GM12873 (cell line): ENCODE data around the gene GPX3.

ENCODE experiments used
- TF ChIP-seq, protein P1 (sequence below): IDR thresholded peaks from 2 replicates; pipeline ENCODE4 v1.5.1; 2012; ENCODE audit warnings: low read depth, mild to moderate bottlenecking, moderate library complexity, low read length, control low read depth; ENCODE audit not compliant: insufficient read depth; ENCODE audit errors: missing control alignments

GPX3 gene

DNA sequence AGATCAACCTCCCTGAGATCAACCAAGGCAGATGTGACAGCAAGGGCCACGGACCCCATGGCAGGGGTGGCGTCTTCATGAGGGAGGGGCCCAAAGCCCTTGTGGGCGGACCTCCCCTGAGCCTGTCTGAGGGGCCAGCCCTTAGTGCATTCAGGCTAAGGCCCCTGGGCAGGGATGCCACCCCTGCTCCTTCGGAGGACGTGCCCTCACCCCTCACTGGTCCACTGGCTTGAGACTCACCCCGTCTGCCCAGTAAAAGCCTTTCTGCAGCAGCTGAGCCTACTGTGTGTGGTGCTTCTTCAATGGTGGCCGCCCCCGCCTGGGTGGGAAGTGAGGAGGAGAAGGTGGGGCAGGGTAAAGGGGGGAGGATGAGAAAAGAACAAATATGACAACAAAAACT is 8.3 kb downstream of the GPX3 start:
- TF ChIP-seq, protein P1, sequence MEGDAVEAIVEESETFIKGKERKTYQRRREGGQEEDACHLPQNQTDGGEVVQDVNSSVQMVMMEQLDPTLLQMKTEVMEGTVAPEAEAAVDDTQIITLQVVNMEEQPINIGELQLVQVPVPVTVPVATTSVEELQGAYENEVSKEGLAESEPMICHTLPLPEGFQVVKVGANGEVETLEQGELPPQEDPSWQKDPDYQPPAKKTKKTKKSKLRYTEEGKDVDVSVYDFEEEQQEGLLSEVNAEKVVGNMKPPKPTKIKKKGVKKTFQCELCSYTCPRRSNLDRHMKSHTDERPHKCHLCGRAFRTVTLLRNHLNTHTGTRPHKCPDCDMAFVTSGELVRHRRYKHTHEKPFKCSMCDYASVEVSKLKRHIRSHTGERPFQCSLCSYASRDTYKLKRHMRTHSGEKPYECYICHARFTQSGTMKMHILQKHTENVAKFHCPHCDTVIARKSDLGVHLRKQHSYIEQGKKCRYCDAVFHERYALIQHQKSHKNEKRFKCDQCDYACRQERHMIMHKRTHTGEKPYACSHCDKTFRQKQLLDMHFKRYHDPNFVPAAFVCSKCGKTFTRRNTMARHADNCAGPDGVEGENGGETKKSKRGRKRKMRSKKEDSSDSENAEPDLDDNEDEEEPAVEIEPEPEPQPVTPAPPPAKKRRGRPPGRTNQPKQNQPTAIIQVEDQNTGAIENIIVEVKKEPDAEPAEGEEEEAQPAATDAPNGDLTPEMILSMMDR: no peak

DNA sequence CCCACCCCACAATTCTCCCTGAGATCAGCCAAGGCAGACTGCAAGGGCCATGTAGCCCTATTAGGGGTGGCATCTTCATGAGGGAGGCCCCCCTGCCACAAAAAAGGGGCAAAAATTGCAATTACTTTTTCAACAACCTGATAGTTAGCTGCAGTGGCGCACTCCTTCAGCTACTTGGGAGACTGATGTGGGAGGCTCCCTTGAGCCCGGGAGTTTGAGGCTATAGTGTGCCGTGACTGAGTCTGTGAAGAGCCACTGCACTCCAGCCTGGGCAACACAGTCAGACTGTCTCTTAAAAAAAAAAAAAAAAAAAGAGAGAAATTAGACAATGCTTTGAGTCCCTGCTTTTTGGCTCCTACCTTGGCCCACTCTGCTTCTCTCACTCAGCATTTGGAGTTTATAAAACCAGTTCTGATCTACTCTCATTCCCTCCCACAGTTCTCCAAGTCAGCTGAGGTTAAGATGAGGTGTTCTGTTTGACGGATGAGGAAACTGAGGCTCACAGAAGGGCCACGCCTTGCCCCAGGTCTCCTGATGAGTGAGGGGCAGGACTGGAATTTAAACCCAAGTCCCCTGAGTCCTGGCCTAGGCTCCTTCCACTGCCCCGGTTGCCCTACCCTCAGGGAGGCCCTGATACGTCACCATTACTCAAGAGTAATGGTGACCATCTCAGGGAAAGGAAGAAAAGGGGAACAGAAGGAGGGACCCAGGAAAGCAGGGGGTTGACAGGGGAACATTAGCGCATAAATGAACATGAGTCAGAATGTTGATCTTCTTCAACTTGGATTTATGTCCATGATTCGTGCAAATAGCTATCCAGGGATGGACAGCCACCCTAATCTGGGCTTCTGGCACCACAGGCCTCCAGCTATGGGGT is 9.0 kb downstream of the GPX3 start:
- TF ChIP-seq, protein P1: no peak

DNA sequence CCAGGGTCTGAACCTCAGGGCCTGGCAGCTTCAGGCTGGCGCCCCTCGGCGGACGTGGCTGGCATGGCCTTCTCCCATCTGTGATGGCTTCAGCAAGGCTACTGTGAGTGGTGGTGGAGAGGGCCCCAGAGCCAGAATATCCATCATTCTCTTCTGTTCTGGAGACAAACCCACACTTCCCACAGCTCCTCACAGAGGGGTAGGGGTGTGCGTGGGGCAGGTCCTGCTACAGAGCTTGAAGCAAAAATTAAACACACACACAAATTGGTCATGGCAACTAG is 9.6 kb downstream of the GPX3 start:
- TF ChIP-seq, protein P1: no peak

DNA sequence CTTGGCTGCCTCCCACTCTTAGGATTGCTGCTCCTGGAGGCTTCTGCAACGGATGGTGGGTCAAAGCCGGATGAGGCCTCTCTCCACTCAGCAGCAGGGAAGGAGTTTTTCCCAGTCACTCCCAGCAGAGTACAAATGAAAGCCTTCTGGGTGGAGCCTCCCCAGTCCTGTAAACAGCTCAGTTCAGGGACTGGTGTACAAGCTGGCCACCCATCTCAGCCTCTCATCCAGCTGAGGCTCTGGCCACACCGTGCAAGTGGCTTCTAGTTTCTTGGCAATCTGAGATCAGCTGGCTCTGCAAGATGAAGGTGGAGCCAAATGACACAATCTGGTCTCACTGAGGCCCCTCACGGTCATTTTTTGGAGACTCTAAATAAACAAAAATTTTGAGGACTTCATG is 10.0 kb downstream of the GPX3 start:
- TF ChIP-seq, protein P1: no peak

DNA sequence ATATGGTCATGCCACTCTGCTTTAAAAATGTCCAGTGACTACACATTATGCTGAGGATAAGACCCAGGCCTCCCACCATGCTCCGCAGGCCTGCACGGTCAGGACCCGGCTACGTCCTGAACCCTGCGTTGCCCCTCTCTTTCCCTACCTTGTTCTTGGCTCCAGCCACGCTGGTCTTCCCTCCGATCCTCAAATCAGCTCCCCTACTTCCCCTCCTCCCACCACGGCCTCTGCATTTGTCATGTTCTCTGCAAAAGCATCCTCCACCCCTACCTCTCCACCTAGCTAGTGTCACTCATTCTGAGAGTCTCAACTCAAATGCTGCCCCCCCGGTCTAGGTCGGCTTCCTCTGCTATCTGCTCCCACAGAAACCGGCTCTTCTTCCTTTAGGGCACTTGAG is 11.2 kb downstream of the GPX3 start:
- TF ChIP-seq, protein P1: no peak

DNA sequence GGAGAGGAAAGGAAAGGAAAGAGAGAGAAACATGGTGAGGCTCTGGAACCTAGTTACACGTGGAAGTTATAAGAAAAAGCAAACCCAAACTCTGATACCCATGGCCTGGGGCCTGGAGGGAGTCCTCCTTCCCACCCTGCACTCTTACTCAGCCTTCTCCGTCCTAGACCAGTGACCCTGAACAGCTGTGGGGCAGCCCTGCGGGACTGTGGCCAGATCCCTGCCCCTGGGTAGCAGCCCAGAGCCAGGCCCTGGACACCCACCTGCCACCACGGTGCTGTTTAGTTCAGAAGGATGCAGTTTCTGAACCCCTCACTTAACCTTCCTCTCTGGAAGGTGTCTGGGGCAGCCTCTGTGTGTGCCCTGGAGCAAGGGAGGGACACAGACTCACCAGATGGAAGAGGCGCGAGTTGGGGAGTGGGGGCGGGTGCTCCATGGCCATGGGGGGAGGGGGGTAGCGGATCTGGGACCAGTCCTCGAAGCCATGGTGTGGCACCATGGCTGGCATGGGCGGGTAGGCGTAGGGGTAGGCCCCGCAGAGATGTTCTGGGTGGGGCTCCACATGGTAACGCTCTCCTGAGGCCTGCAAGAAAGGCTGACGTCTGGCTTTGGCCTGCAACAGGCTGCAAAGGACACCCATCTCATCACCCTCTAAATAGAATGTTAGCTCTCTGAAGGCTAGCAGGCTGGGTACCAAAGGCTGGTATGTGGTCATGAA is 13.0 kb downstream of the GPX3 start:
- TF ChIP-seq, protein P1: no peak
